Measurements from ENCODE around the gene CATSPERE. TPM values are rescaled to one million over a fixed set of nuclear protein-coding genes. Genes with fewer than 3 reads are reported as not detected.

The CATSPERE gene
- total and polyA plus RNA-seq, 10 donors = 0.50 to 4.0 (median 1.1) TPM

DNA sequence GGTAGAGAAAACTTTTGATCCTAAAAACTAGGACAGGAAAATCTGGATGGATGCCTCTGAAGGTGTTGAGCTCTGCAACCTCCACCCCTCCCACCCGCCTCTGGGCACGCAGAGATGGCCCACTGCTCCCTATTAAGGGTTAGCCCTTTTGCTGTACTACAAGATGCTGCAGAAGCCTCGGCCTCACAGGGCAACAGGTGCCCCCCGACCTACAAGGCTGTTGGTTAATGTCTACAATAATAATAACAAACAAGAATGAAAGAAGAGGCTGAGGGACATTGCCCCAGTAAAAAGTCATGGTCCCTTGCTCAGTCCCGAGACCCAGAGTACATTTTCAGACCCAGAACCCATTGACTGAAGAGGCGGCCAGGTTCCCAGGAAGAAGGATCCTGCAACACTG lies 184.3 kb downstream of the CATSPERE start:
- Histone ChIP-seq H3K27me3 (replicated peaks in 1 of 7) (no peaks in the 10 kb centered on the region), H3K9me3 (no peaks in the 10 kb centered on the region), H3K36me3 (no peaks in the 10 kb centered on the region), H3K4me1 (no peaks in the 10 kb centered on the region), H3K27ac (no peak overlapping the region), H3K4me3 (no peak overlapping the region)
- intact Hi-C loops (cut with DNase I; ENCODE audit: low total_unique reads) = no loop called here
- 76 to 84% (median 79%) methylated on average over 6 of the region's 6 CpGs for WGBS, 5 donors
- TF ChIP-seq POLR2AphosphoS5 (IDR thresholded peaks at IDR 0.05) (no peak), POLR2A (IDR thresholded peaks at IDR 0.05) (no peak), CTCF (IDR thresholded peaks at IDR 0.05 in 8 of 11, conservative IDR thresholded peaks at IDR 0.05 in 3 of 11) (no peak)
- DNase-seq = no peak

DNA sequence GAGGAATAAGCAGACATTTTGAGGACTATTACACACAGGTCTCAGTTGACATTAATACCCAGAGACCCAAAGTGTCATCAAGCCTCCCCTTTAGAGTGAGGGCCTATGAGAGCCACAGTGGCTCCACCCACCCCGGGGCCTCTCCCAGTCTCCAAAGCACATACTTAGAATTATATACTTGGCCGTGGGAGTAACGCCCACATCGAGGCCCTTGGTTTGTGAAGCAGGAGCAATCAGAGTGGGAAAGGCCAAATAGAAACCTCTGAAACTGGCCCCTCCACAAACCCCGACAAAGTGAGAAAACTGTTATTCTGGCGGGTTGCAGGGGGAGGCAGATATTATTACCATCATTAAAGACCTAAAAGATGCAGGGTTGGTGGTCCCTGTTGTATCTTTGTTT lies 184.8 kb downstream of the CATSPERE start:
- TF ChIP-seq POLR2AphosphoS5 (IDR thresholded peaks at IDR 0.05) (no peak), POLR2A (IDR thresholded peaks at IDR 0.05) (no peak), CTCF (IDR thresholded peaks at IDR 0.05 in 8 of 11, conservative IDR thresholded peaks at IDR 0.05 in 3 of 11) (no peak)
- intact Hi-C loops (cut with DNase I; ENCODE audit: low total_unique reads) = no loop called here

GRCh38 chr1:244647819-244648218 lies 186.7 kb downstream of the CATSPERE start:
- TF ChIP-seq POLR2AphosphoS5 (IDR thresholded peaks at IDR 0.05) = no peak
- TF ChIP-seq POLR2A (IDR thresholded peaks at IDR 0.05) = no peak
- no peak for TF ChIP-seq CTCF (IDR thresholded peaks at IDR 0.05 in 8 of 11, conservative IDR thresholded peaks at IDR 0.05 in 3 of 11)
- 79 to 86% (median 84%) methylated on average over 6 of the region's 6 CpGs for WGBS, 5 donors
- H3K4me3 ChIP-seq = no peak overlapping the region
- no peaks in the 10 kb centered on the region for H3K9me3 ChIP-seq
- H3K27me3 ChIP-seq (replicated peaks in 1 of 7) = no peaks in the 10 kb centered on the region
- DNase-seq = no peak
- peaks cover 0 to 10% (median 7%) of the 10 kb centered on the region in 6 donors for H3K4me1 ChIP-seq
- H3K36me3 ChIP-seq = no peaks in the 10 kb centered on the region
- no peak overlapping the region for H3K27ac ChIP-seq
- intact Hi-C loops (cut with DNase I; ENCODE audit: low total_unique reads) = no loop called here

More for the DNA sequence above, 184.8 kb downstream of the CATSPERE start:
- Histone ChIP-seq H3K27me3 (replicated peaks in 1 of 7) (no peaks in the 10 kb centered on the region), H3K4me1 (no peaks in the 10 kb centered on the region), H3K9me3 (no peaks in the 10 kb centered on the region), H3K27ac (no peak overlapping the region), H3K4me3 (no peak overlapping the region), H3K36me3 (no peaks in the 10 kb centered on the region)
- 62 to 76% (median 72%) methylated on average over 6 of the region's 6 CpGs for WGBS, 5 donors
- DNase-seq = no peak

DNA sequence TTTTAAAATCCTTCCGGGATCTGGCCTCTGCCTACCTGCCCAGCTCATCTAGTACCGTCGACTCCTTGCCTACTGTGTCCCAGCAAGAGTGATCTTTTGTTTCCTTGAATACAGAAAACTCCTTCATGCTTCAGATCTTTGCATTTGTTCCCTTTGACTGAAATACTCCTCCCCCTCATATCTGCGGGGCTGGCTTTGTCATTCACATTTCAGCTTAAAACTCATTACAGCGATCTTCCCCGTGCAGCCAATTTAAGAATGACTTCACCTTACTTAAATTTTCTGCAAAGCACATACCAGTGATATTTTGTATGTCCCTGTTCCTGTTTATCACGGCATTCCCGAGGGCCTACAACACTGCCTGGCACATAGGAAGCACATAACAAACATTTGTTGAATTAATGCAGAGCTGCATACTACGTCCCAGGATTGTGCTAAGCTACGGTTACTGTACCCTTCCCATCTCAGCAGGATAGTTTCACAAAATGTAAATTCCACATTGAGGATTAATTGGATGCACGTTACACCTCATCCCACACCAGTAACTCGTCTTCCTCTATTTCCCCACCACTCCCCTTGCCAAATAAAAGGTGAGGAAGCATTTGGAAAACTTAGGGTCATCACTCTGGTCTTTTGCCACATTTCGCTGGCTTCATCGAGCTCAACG lies 191.0 kb downstream of the CATSPERE start:
- Histone ChIP-seq H3K4me1 (peaks cover 15 to 47% (median 36%) of the 10 kb centered on the region in 6 donors), H3K36me3 (peaks cover 0 to 9% (median 0%) of the 10 kb centered on the region in 6 donors), H3K27me3 (replicated peaks in 1 of 7) (no peaks in the 10 kb centered on the region), H3K9me3 (no peaks in the 10 kb centered on the region), H3K27ac (peak overlapping the region; percentile 62 to 98 (median 96)), H3K4me3 (peak overlapping the region; percentile 48 to 87 (median 72))
- no peak for DNase-seq
- peak in 1 of 3 donors; percentile 63 for TF ChIP-seq POLR2AphosphoS5 (IDR thresholded peaks at IDR 0.05)
- TF ChIP-seq CTCF (IDR thresholded peaks at IDR 0.05 in 8 of 11, conservative IDR thresholded peaks at IDR 0.05 in 3 of 11) = no peak
- no peak for TF ChIP-seq POLR2A (IDR thresholded peaks at IDR 0.05)
- intact Hi-C loops (cut with DNase I; ENCODE audit: low total_unique reads) = loop anchor here (5.0 kb wide), 1 partner anchor 195 kb away; no protein-coding TSS in a partner anchor
- 40 to 48% (median 45%) methylated on average over 15 of the region's 15 CpGs for WGBS, 5 donors
